ENCODE measurements around the gene LCE1E.

The LCE1E gene

DNA sequence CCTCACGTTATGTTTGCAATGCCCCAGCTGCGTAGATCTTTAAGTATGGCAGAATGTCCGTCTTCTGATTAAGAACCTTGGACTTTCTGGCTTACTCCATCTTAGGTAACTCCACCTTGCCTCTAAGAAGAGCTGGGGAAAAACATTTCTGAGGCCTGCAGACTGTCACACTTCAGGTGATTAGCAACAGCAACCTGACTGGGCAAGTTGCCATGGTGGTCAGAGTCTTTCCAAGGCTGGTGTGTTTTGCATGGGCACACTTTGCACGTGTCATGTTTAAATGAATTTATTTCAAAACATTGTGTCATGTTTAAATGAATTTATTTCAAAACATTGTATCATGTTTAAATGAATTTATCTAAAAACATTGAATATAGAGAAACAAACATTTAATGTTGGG lies 27.4 kb upstream of the LCE1E start:
- no peak overlapping the region for H2BK120ac ChIP-seq (ENCODE audit: low read depth, low read length)
- H3K23ac ChIP-seq (ENCODE audit: low read length in 2 of 2): no peak overlapping the region
- H2AK5ac ChIP-seq (ENCODE audit: low read length, severe bottlenecking): no peak overlapping the region
- no peak overlapping the region for H3K27ac ChIP-seq (ENCODE audit: low read length, poor library complexity, severe bottlenecking)
- H2AFZ ChIP-seq (ENCODE audit: low read depth, low read length): no peak overlapping the region
- 56% methylated on average over 3 of the region's 4 CpGs for WGBS
- H3K9ac ChIP-seq (ENCODE audit: low read length): no peak overlapping the region
- H3K4me3 ChIP-seq (ENCODE audit: insufficient read depth in 1 of 2, low read depth in 1 of 2, low read length in 2 of 2): no peak overlapping the region
- no peaks in the 10 kb centered on the region for H3K27me3 ChIP-seq (ENCODE audit: control insufficient read depth in 1 of 2, insufficient read depth in 1 of 2, low read length in 2 of 2)
- no peak overlapping the region for H3K14ac ChIP-seq (ENCODE audit: low read length in 2 of 2)
- H3K4ac ChIP-seq (ENCODE audit: low read depth in 1 of 2, low read length in 2 of 2): no peak overlapping the region
- no peaks in the 10 kb centered on the region for H3K36me3 ChIP-seq (ENCODE audit: control insufficient read depth in 1 of 2, insufficient read depth in 2 of 2, low read depth in 1 of 2, low read length in 2 of 2)
- H3K4me1 ChIP-seq (ENCODE audit: control insufficient read depth, insufficient read depth, low read depth, low read length): no peaks in the 10 kb centered on the region
- H3K18ac ChIP-seq (ENCODE audit: low read depth in 1 of 2, low read length in 2 of 2): no peak overlapping the region
- no peak overlapping the region for H4K91ac ChIP-seq (ENCODE audit: low read length)
- no peak overlapping the region for H4K8ac ChIP-seq (ENCODE audit: low read length)
- DNase-seq: no peak
- no peaks in the 10 kb centered on the region for H3K79me1 ChIP-seq (replicated peaks; ENCODE audit: low read length, poor library complexity, severe bottlenecking)
- no peak overlapping the region for H2BK5ac ChIP-seq (ENCODE audit: low read depth, low read length, poor library complexity, severe bottlenecking)
- no peak overlapping the region for H2BK12ac ChIP-seq (ENCODE audit: low read length in 2 of 2)
- no peak overlapping the region for H2BK15ac ChIP-seq (ENCODE audit: low read depth, poor library complexity, severe bottlenecking)
- no peak overlapping the region for H3K4me2 ChIP-seq (ENCODE audit: low read length, poor library complexity, severe bottlenecking)
- H3K9me3 ChIP-seq (ENCODE audit: control insufficient read depth, low read length): no peaks in the 10 kb centered on the region

DNA sequence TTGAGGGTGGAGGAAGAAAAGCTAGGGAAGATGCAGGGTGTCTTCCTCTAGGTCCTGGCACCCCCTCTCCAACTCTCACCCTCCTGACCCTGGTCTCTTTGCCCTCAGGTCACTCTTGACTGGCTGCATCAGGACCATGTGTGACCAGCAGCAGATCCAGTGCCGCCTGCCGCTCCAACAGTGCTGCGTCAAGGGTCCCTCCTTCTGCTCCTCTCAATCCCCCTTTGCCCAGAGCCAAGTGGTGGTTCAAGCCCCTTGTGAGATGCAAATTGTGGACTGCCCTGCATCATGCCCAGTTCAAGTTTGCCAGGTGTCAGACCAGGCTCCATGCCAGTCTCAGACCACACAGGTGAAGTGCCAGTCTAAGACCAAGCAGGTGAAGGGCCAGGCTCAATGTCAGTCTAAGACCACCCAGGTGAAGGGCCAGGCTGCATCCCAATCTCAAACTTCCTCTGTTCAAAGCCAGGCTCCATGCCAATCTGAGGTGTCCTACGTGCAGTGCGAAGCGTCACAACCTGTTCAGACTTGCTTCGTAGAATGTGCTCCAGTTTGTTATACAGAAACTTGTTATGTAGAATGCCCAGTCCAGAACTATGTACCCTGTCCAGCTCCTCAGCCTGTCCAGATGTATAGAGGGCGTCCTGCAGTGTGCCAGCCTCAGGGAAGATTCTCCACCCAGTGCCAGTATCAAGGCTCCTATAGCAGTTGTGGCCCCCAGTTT lies 26.4 kb upstream of the LCE1E start:
- H3K14ac ChIP-seq (ENCODE audit: low read length in 2 of 2): no peak overlapping the region
- 76% methylated on average over 8 of the region's 8 CpGs for WGBS
- no peak overlapping the region for H2AFZ ChIP-seq (ENCODE audit: low read depth, low read length)

GRCh38 chr1:152760551-152761190 lies 25.4 kb upstream of the LCE1E start:
- no peak for DNase-seq
- Histone ChIP-seq H3K36me3 (ENCODE audit: control insufficient read depth in 1 of 2, insufficient read depth in 2 of 2, low read depth in 1 of 2, low read length in 2 of 2) (no peaks in the 10 kb centered on the region), H3K4ac (ENCODE audit: low read depth in 1 of 2, low read length in 2 of 2) (no peak overlapping the region), H3K4me3 (ENCODE audit: insufficient read depth in 1 of 2, low read depth in 1 of 2, low read length in 2 of 2) (no peak overlapping the region), H3K4me1 (ENCODE audit: control insufficient read depth, insufficient read depth, low read depth, low read length) (no peaks in the 10 kb centered on the region), H2BK120ac (ENCODE audit: low read depth, low read length) (no peak overlapping the region), H3K4me2 (ENCODE audit: low read length, poor library complexity, severe bottlenecking) (no peak overlapping the region), H3K18ac (ENCODE audit: low read depth in 1 of 2, low read length in 2 of 2) (no peak overlapping the region), H3K79me1 (replicated peaks; ENCODE audit: low read length, poor library complexity, severe bottlenecking) (no peaks in the 10 kb centered on the region), H2BK12ac (ENCODE audit: low read length in 2 of 2) (no peak overlapping the region), H3K27me3 (ENCODE audit: control insufficient read depth in 1 of 2, insufficient read depth in 1 of 2, low read length in 2 of 2) (no peaks in the 10 kb centered on the region), H2AK5ac (ENCODE audit: low read length, severe bottlenecking) (no peak overlapping the region), H3K27ac (ENCODE audit: low read length, poor library complexity, severe bottlenecking) (no peak overlapping the region), H4K8ac (ENCODE audit: low read length) (no peak overlapping the region), H3K9ac (ENCODE audit: low read length) (no peak overlapping the region), H4K91ac (ENCODE audit: low read length) (no peak overlapping the region), H2AFZ (ENCODE audit: low read depth, low read length) (no peak overlapping the region), H3K14ac (ENCODE audit: low read length in 2 of 2) (no peak overlapping the region), H2BK15ac (ENCODE audit: low read depth, poor library complexity, severe bottlenecking) (no peak overlapping the region), H3K9me3 (ENCODE audit: control insufficient read depth, low read length) (no peaks in the 10 kb centered on the region), H3K23ac (ENCODE audit: low read length in 2 of 2) (no peak overlapping the region), H2BK5ac (ENCODE audit: low read depth, low read length, poor library complexity, severe bottlenecking) (no peak overlapping the region)
- WGBS: 87% methylated on average over 31 of the region's 31 CpGs

More for the DNA sequence above, 26.4 kb upstream of the LCE1E start:
- no peak overlapping the region for H3K18ac ChIP-seq (ENCODE audit: low read depth in 1 of 2, low read length in 2 of 2)
- no peaks in the 10 kb centered on the region for H3K36me3 ChIP-seq (ENCODE audit: control insufficient read depth in 1 of 2, insufficient read depth in 2 of 2, low read depth in 1 of 2, low read length in 2 of 2)
- no peaks in the 10 kb centered on the region for H3K79me1 ChIP-seq (replicated peaks; ENCODE audit: low read length, poor library complexity, severe bottlenecking)
- H2AK5ac ChIP-seq (ENCODE audit: low read length, severe bottlenecking): no peak overlapping the region
- H3K4me3 ChIP-seq (ENCODE audit: insufficient read depth in 1 of 2, low read depth in 1 of 2, low read length in 2 of 2): no peak overlapping the region
- no peak overlapping the region for H3K23ac ChIP-seq (ENCODE audit: low read length in 2 of 2)
- H2BK12ac ChIP-seq (ENCODE audit: low read length in 2 of 2): no peak overlapping the region
- H2BK15ac ChIP-seq (ENCODE audit: low read depth, poor library complexity, severe bottlenecking): no peak overlapping the region
- no peak overlapping the region for H3K27ac ChIP-seq (ENCODE audit: low read length, poor library complexity, severe bottlenecking)
- no peak overlapping the region for H4K91ac ChIP-seq (ENCODE audit: low read length)
- H3K27me3 ChIP-seq (ENCODE audit: control insufficient read depth in 1 of 2, insufficient read depth in 1 of 2, low read length in 2 of 2): no peaks in the 10 kb centered on the region
- no peaks in the 10 kb centered on the region for H3K4me1 ChIP-seq (ENCODE audit: control insufficient read depth, insufficient read depth, low read depth, low read length)
- no peak overlapping the region for H3K9ac ChIP-seq (ENCODE audit: low read length)
- H4K8ac ChIP-seq (ENCODE audit: low read length): no peak overlapping the region
- no peak overlapping the region for H3K4ac ChIP-seq (ENCODE audit: low read depth in 1 of 2, low read length in 2 of 2)
- no peak overlapping the region for H2BK5ac ChIP-seq (ENCODE audit: low read depth, low read length, poor library complexity, severe bottlenecking)
- no peaks in the 10 kb centered on the region for H3K9me3 ChIP-seq (ENCODE audit: control insufficient read depth, low read length)
- H3K4me2 ChIP-seq (ENCODE audit: low read length, poor library complexity, severe bottlenecking): no peak overlapping the region
- H2BK120ac ChIP-seq (ENCODE audit: low read depth, low read length): no peak overlapping the region
- no peak for DNase-seq

DNA sequence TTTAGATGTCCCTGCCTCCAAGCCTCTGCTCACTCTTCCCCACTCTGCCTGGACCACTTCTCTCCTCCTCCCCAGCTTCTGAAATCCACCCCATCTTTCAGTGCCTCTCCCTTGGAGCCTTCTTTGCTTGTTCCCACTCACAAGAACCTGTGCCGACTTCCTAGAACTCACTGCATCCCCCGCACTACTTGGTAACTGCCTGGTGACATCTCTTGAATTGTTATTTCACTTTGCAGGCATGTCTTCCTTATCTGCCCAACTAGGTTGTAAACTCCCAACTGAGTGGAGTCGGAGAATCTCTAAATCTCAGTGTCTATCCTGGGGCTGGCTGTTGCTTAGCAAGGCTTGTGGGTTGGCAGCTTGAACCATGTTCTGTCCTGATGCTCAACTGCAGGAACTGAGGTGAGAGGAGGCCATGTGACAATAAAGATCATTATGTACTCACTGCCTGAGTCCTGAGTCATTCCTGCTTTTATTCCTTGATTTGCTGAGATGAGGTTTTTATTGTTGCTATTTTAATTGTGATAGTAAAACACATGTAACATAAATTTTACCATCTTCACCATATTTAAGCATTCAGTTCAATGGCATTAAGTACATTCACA lies 24.3 kb upstream of the LCE1E start:
- H3K14ac ChIP-seq (ENCODE audit: low read length in 2 of 2): no peak overlapping the region
- no peak overlapping the region for H3K23ac ChIP-seq (ENCODE audit: low read length in 2 of 2)
- DNase-seq: no peak
- H3K4me1 ChIP-seq (ENCODE audit: control insufficient read depth, insufficient read depth, low read depth, low read length): no peaks in the 10 kb centered on the region
- H4K91ac ChIP-seq (ENCODE audit: low read length): no peak overlapping the region
- no peak overlapping the region for H3K18ac ChIP-seq (ENCODE audit: low read depth in 1 of 2, low read length in 2 of 2)
- H2AK5ac ChIP-seq (ENCODE audit: low read length, severe bottlenecking): no peak overlapping the region
- 84% methylated on average over 3 of the region's 3 CpGs for WGBS
- H3K79me1 ChIP-seq (replicated peaks; ENCODE audit: low read length, poor library complexity, severe bottlenecking): no peaks in the 10 kb centered on the region
- no peaks in the 10 kb centered on the region for H3K9me3 ChIP-seq (ENCODE audit: control insufficient read depth, low read length)
- H3K4me3 ChIP-seq (ENCODE audit: insufficient read depth in 1 of 2, low read depth in 1 of 2, low read length in 2 of 2): no peak overlapping the region
- H2AFZ ChIP-seq (ENCODE audit: low read depth, low read length): no peak overlapping the region
- H2BK5ac ChIP-seq (ENCODE audit: low read depth, low read length, poor library complexity, severe bottlenecking): no peak overlapping the region
- no peaks in the 10 kb centered on the region for H3K27me3 ChIP-seq (ENCODE audit: control insufficient read depth in 1 of 2, insufficient read depth in 1 of 2, low read length in 2 of 2)
- no peak overlapping the region for H4K8ac ChIP-seq (ENCODE audit: low read length)
- peak overlapping the region; percentile 3 for H3K9ac ChIP-seq (ENCODE audit: low read length)
- H3K27ac ChIP-seq (ENCODE audit: low read length, poor library complexity, severe bottlenecking): no peak overlapping the region
- H3K36me3 ChIP-seq (ENCODE audit: control insufficient read depth in 1 of 2, insufficient read depth in 2 of 2, low read depth in 1 of 2, low read length in 2 of 2): no peaks in the 10 kb centered on the region
- H3K4me2 ChIP-seq (ENCODE audit: low read length, poor library complexity, severe bottlenecking): no peak overlapping the region
- H2BK120ac ChIP-seq (ENCODE audit: low read depth, low read length): no peak overlapping the region
- no peak overlapping the region for H2BK15ac ChIP-seq (ENCODE audit: low read depth, poor library complexity, severe bottlenecking)
- no peak overlapping the region for H2BK12ac ChIP-seq (ENCODE audit: low read length in 2 of 2)
- H3K4ac ChIP-seq (ENCODE audit: low read depth in 1 of 2, low read length in 2 of 2): no peak overlapping the region
